HCT116 (cell line): ENCODE results near the gene ARVCF.

Experiments
- ATF3 ChIP-seq: IDR thresholded peaks from 2 replicates; pipeline ENCODE4 v1.6.1; 2012
- CTCF ChIP-seq, 3 experiments: fragments of 200-600 bp in 1 of 3; sonication (generic) in 1 of 3; IDR thresholded peaks in 2 of 3; conservative IDR thresholded peaks in 1 of 3; 2 replicates each; pipeline ENCODE4 v1.5.1; 2012 to 2017; ENCODE audit warnings: low read depth in 2 of 3, low read length in 2 of 3, antibody characterized with exemption in 1 of 3, borderline replicate concordance in 1 of 3, control low read depth in 1 of 3, mild to moderate bottlenecking in 1 of 3, mixed read lengths in 1 of 3, mixed run types in 1 of 3, moderate library complexity in 1 of 3; ENCODE audit not compliant: insufficient read depth in 1 of 3
- EZH2 ChIP-seq: fragments of 200-600 bp; sonication (generic); IDR thresholded peaks from 2 replicates; pipeline ENCODE4 v1.6.1; 2017; ENCODE audit warnings: antibody characterized with exemption, mixed run types
- POLR2A ChIP-seq: IDR thresholded peaks from 2 replicates; pipeline ENCODE4 v1.7.0; 2011; ENCODE audit warnings: borderline replicate concordance; ENCODE audit not compliant: insufficient read depth, insufficient read length; ENCODE audit errors: extremely low read depth
- POLR2AphosphoS5 ChIP-seq: IDR thresholded peaks from 2 replicates; pipeline ENCODE4 v1.6.1; 2011; ENCODE audit warnings: mild to moderate bottlenecking, low read depth, low read length, moderate library complexity
- ZBTB33 ChIP-seq: IDR thresholded peaks from 2 replicates; pipeline ENCODE4 v1.6.1; 2011; ENCODE audit warnings: mild to moderate bottlenecking, low read length, moderate library complexity; ENCODE audit not compliant: insufficient replicate concordance; ENCODE audit errors: extremely low read depth

DNA sequence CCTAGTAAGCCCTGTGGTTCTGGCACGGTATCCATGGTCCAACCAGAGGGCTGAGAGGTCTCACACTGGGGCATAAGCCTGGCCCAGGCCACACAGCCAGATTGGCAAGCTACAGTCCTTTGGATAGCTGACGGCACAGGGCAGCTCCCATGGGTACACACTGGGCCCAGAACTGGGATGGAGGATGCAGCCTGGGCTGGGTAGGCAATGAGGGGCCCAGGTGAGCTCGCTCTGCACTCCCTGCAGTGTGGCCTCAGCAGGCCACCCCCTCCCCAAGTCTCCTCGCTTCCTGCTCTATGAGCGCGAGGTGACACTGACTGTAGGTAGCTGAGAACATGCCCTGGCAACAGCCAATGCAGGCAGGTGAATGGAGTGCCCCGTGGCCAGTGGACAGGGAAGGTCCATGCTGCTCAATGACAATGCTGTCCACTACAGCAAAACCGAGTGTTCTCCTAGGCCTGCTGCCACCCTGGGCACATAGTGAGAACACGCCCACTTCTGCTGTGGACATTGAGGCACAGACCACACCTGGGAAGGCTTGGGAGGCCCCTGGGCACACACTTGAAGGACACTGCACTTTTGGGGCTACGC is 3.8 kb downstream of the ARVCF start:
- no peak for TF ChIP-seq EZH2
- no peak for TF ChIP-seq POLR2A
- no peak for TF ChIP-seq CTCF (IDR thresholded peaks at IDR 0.05 in 2 of 3, conservative IDR thresholded peaks at IDR 0.05 in 1 of 3; ENCODE audit: borderline replicate concordance in 1 of 3, insufficient read depth in 1 of 3, low read depth in 2 of 3, low read length in 2 of 3)
- no peak for TF ChIP-seq POLR2AphosphoS5
- no peak for TF ChIP-seq ZBTB33
- TF ChIP-seq ATF3 = no peak
